HEK293 (cell line): Measurements from ENCODE around the gene ASGR2.

ENCODE experiments used
- CTCF ChIA-PET: fragments of 350-600 bp; formaldehyde crosslinking; extraction: SDS; loops from one replicate; lab custom pipeline; 2021; ENCODE audit warnings: antibody characterized with exemption; lab: Yijun Ruan, JAX
- POLR2A ChIA-PET: fragments of 300-600 bp; formaldehyde crosslinking; extraction: SDS; loops from one replicate; lab custom pipeline; 2020; ENCODE audit warnings: antibody characterized with exemption, inconsistent platforms; lab: Yijun Ruan, JAX
- H3K27ac ChIP-seq: fragments of 200-500 bp; sonication (Bioruptor generic); 2 replicates; pipeline ENCODE4 v1.5.1; 2014; ENCODE audit warnings: low read depth, low read length, control low read depth, inconsistent platforms; ENCODE audit errors: extremely low read depth
- H3K36me3 ChIP-seq, 2 experiments: fragments of 200-500 bp in 1 of 2; sonication (Bioruptor generic) in 1 of 2; 1 replicate in 1 of 2; 2 replicates in 1 of 2; pipeline ENCODE4 v1.5.1; 2014 to 2017; ENCODE audit warnings: inconsistent platforms in 2 of 2, low read length in 2 of 2; ENCODE audit not compliant: control insufficient read depth in 2 of 2, insufficient read depth in 1 of 2
- H3K4me1 ChIP-seq: fragments of 200-500 bp; sonication (Bioruptor generic); 2 replicates; pipeline ENCODE4 v1.5.1; 2014; ENCODE audit warnings: mild to moderate bottlenecking, low read length, inconsistent platforms; ENCODE audit not compliant: control insufficient read depth, insufficient read depth
- H3K4me3 ChIP-seq: 2 replicates; pipeline ENCODE4 v1.5.1; 2011; ENCODE audit warnings: low read depth, mild to moderate bottlenecking, control low read depth, low read length, moderate library complexity
- H3K9me3 ChIP-seq: fragments of 200-500 bp; sonication (Bioruptor generic); 2 replicates; pipeline ENCODE4 v1.5.1; 2014; ENCODE audit warnings: low read depth, low read length, inconsistent platforms; ENCODE audit not compliant: control insufficient read depth, insufficient read depth
- BCL11A ChIP-seq: fragments of 450-650 bp; formaldehyde crosslinking; IDR thresholded peaks from 2 replicates; pipeline ENCODE4 v1.5.1; 2016; ENCODE audit warnings: low read depth, missing biosample characterization, missing genetic modification characterization
- HOXA7 ChIP-seq: sonication (generic); formaldehyde crosslinking; IDR thresholded peaks from 2 replicates; pipeline ENCODE4 v1.8.1; 2022; ENCODE audit warnings: missing genetic modification reagents, borderline replicate concordance
- PRDM1 ChIP-seq: fragments of 450-650 bp; formaldehyde crosslinking; IDR thresholded peaks from 2 replicates; pipeline ENCODE4; 2016; ENCODE audit warnings: missing biosample characterization, missing genetic modification characterization
- REPIN1 ChIP-seq: fragments of 450-650 bp; formaldehyde crosslinking; IDR thresholded peaks from 2 replicates; pipeline ENCODE4 v1.5.1; 2017; ENCODE audit warnings: missing biosample characterization, missing genetic modification characterization, low read depth
- SALL2 ChIP-seq: fragments of 450-650 bp; formaldehyde crosslinking; IDR thresholded peaks from 2 replicates; pipeline ENCODE4 v1.5.0; 2017; ENCODE audit warnings: missing biosample characterization, mild to moderate bottlenecking, missing genetic modification characterization, borderline replicate concordance
- SP2 ChIP-seq: fragments of 450-650 bp; formaldehyde crosslinking; IDR thresholded peaks from 2 replicates; pipeline ENCODE4 v1.5.1; 2016; ENCODE audit warnings: missing biosample characterization, missing genetic modification characterization
- YY1 ChIP-seq: fragments of 450-650 bp; formaldehyde crosslinking; IDR thresholded peaks from 2 replicates; pipeline ENCODE4 v1.5.1; 2018; ENCODE audit warnings: missing biosample characterization, missing genetic modification characterization
- ZFP37 ChIP-seq: fragments of 450-650 bp; formaldehyde crosslinking; IDR thresholded peaks from 2 replicates; pipeline ENCODE4 v1.5.1; 2016; ENCODE audit warnings: missing biosample characterization, missing genetic modification characterization
- ZNF140 ChIP-seq: fragments of 450-650 bp; formaldehyde crosslinking; IDR thresholded peaks from 2 replicates; pipeline ENCODE4 v1.5.1; 2016; ENCODE audit warnings: missing biosample characterization, missing genetic modification characterization
- ZNF302 ChIP-seq: fragments of 450-650 bp; formaldehyde crosslinking; IDR thresholded peaks from 2 replicates; pipeline ENCODE4 v1.5.1; 2016; ENCODE audit warnings: missing biosample characterization, missing genetic modification characterization, low read depth
- ZNF404 ChIP-seq: fragments of 450-650 bp; formaldehyde crosslinking; IDR thresholded peaks from 2 replicates; pipeline ENCODE4 v1.5.1; 2017; ENCODE audit warnings: missing biosample characterization, missing genetic modification characterization
- ZNF510 ChIP-seq: fragments of 450-650 bp; formaldehyde crosslinking; IDR thresholded peaks from 2 replicates; pipeline ENCODE4 v1.5.1; 2018; ENCODE audit warnings: mild to moderate bottlenecking, missing genetic modification characterization, missing biosample characterization; ENCODE audit not compliant: insufficient replicate concordance
- ZNF521 ChIP-seq: fragments of 450-650 bp; formaldehyde crosslinking; IDR thresholded peaks from 2 replicates; pipeline ENCODE4 v1.5.1; 2017; ENCODE audit warnings: missing biosample characterization, mild to moderate bottlenecking, missing genetic modification characterization
- ZNF561 ChIP-seq: fragments of 450-650 bp; IDR thresholded peaks from 2 replicates; pipeline ENCODE4 v1.5.1; 2018; ENCODE audit warnings: missing biosample characterization, missing genetic modification characterization, borderline replicate concordance
- TF ChIP-seq, protein P1 (sequence below): fragments of 450-650 bp; formaldehyde crosslinking; IDR thresholded peaks from 2 replicates; pipeline ENCODE4 v1.5.1; 2017; ENCODE audit warnings: missing biosample characterization, mild to moderate bottlenecking, missing genetic modification characterization, moderate library complexity
- TF ChIP-seq, protein P2 (sequence below): fragments of 450-650 bp; formaldehyde crosslinking; IDR thresholded peaks from 2 replicates; pipeline ENCODE4 v1.5.1; 2017; ENCODE audit warnings: missing biosample characterization, missing genetic modification characterization
- TF ChIP-seq, protein P3 (sequence below): fragments of 450-650 bp; formaldehyde crosslinking; conservative IDR thresholded peaks from 2 replicates; pipeline ENCODE4 v1.5.1; 2016; ENCODE audit warnings: low read depth, missing biosample characterization, missing genetic modification characterization
- TF ChIP-seq, protein P4 (sequence below): fragments of 450-650 bp; formaldehyde crosslinking; IDR thresholded peaks from 2 replicates; pipeline ENCODE4 v1.5.1; 2016; ENCODE audit warnings: missing biosample characterization, missing genetic modification characterization
- TF ChIP-seq, protein P5 (sequence below): fragments of 450-650 bp; formaldehyde crosslinking; IDR thresholded peaks from 2 replicates; pipeline ENCODE4 v1.5.1; 2016; ENCODE audit warnings: missing biosample characterization, missing genetic modification characterization

The ASGR2 gene

DNA sequence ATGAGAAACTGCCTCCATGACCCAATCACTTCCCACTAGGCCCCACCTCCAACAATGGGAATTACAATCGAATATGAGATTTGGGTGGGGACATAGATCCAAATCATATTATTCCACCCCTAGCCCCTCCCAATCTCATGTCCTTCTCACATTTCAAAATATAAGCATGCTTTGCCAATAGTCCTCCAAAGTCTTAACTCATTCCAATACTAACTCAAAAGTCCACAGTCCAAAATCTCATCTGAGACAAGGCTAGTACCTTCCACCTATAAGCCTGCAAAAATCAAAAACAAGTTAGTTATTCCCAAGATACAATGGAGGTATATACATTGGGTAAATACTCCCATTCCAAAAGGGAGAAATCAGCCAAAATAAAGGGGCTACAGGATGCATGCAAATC is 47.4 kb downstream of the ASGR2 start:
- H3K9me3 ChIP-seq = no peaks in the 10 kb centered on the region
- H3K4me1 ChIP-seq = no peaks in the 10 kb centered on the region
- H3K27ac ChIP-seq = no peak overlapping the region
- no peaks in the 10 kb centered on the region for H3K36me3 ChIP-seq
- TF ChIP-seq ZNF140 (no peak), PRDM1 (tag by site-specific recombination) (no peak), ZNF510 (tag by site-specific recombination) (no peak), REPIN1 (tag by site-specific recombination) (no peak), ZNF302 (tag by site-specific recombination) (no peak), ZNF561 (tag by site-specific recombination) (no peak), HOXA7 (no peak), ZFP37 (tag by site-specific recombination) (no peak), BCL11A (no peak), SALL2 (tag by site-specific recombination) (no peak), ZNF404 (tag by site-specific recombination) (no peak), YY1 (tag by site-specific recombination) (no peak), SP2 (tag by site-specific recombination) (no peak), ZNF521 (no peak)
- TF ChIP-seq, protein P1, sequence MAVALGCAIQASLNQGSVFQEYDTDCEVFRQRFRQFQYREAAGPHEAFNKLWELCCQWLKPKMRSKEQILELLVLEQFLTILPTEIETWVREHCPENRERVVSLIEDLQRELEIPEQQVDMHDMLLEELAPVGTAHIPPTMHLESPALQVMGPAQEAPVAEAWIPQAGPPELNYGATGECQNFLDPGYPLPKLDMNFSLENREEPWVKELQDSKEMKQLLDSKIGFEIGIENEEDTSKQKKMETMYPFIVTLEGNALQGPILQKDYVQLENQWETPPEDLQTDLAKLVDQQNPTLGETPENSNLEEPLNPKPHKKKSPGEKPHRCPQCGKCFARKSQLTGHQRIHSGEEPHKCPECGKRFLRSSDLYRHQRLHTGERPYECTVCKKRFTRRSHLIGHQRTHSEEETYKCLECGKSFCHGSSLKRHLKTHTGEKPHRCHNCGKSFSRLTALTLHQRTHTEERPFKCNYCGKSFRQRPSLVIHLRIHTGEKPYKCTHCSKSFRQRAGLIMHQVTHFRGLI = no peak
- TF ChIP-seq, protein P2, sequence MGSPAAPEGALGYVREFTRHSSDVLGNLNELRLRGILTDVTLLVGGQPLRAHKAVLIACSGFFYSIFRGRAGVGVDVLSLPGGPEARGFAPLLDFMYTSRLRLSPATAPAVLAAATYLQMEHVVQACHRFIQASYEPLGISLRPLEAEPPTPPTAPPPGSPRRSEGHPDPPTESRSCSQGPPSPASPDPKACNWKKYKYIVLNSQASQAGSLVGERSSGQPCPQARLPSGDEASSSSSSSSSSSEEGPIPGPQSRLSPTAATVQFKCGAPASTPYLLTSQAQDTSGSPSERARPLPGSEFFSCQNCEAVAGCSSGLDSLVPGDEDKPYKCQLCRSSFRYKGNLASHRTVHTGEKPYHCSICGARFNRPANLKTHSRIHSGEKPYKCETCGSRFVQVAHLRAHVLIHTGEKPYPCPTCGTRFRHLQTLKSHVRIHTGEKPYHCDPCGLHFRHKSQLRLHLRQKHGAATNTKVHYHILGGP (tag by site-specific recombination) = no peak
- TF ChIP-seq, protein P3, sequence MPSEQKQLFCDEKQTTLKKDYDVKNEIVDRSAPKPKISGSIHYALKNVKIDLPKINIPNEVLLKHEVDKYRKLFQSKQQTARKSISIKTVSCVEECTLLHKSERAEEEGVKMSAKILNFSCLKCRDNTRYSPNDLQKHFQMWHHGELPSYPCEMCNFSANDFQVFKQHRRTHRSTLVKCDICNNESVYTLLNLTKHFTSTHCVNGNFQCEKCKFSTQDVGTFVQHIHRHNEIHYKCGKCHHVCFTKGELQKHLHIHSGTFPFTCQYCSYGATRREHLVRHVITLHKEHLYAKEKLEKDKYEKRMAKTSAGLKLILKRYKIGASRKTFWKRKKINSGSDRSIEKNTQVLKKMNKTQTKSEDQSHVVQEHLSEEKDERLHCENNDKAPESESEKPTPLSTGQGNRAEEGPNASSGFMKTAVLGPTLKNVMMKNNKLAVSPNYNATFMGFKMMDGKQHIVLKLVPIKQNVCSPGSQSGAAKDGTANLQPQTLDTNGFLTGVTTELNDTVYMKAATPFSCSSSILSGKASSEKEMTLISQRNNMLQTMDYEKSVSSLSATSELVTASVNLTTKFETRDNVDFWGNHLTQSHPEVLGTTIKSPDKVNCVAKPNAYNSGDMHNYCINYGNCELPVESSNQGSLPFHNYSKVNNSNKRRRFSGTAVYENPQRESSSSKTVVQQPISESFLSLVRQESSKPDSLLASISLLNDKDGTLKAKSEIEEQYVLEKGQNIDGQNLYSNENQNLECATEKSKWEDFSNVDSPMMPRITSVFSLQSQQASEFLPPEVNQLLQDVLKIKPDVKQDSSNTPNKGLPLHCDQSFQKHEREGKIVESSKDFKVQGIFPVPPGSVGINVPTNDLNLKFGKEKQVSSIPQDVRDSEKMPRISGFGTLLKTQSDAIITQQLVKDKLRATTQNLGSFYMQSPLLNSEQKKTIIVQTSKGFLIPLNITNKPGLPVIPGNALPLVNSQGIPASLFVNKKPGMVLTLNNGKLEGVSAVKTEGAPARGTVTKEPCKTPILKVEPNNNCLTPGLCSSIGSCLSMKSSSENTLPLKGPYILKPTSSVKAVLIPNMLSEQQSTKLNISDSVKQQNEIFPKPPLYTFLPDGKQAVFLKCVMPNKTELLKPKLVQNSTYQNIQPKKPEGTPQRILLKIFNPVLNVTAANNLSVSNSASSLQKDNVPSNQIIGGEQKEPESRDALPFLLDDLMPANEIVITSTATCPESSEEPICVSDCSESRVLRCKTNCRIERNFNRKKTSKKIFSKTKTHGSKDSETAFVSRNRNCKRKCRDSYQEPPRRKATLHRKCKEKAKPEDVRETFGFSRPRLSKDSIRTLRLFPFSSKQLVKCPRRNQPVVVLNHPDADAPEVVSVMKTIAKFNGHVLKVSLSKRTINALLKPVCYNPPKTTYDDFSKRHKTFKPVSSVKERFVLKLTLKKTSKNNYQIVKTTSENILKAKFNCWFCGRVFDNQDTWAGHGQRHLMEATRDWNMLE (tag by site-specific recombination) = no peak
- TF ChIP-seq, protein P4, sequence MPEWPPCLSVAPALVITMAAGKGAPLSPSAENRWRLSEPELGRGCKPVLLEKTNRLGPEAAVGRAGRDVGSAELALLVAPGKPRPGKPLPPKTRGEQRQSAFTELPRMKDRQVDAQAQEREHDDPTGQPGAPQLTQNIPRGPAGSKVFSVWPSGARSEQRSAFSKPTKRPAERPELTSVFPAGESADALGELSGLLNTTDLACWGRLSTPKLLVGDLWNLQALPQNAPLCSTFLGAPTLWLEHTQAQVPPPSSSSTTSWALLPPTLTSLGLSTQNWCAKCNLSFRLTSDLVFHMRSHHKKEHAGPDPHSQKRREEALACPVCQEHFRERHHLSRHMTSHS (tag by site-specific recombination) = no peak
- TF ChIP-seq, protein P5, sequence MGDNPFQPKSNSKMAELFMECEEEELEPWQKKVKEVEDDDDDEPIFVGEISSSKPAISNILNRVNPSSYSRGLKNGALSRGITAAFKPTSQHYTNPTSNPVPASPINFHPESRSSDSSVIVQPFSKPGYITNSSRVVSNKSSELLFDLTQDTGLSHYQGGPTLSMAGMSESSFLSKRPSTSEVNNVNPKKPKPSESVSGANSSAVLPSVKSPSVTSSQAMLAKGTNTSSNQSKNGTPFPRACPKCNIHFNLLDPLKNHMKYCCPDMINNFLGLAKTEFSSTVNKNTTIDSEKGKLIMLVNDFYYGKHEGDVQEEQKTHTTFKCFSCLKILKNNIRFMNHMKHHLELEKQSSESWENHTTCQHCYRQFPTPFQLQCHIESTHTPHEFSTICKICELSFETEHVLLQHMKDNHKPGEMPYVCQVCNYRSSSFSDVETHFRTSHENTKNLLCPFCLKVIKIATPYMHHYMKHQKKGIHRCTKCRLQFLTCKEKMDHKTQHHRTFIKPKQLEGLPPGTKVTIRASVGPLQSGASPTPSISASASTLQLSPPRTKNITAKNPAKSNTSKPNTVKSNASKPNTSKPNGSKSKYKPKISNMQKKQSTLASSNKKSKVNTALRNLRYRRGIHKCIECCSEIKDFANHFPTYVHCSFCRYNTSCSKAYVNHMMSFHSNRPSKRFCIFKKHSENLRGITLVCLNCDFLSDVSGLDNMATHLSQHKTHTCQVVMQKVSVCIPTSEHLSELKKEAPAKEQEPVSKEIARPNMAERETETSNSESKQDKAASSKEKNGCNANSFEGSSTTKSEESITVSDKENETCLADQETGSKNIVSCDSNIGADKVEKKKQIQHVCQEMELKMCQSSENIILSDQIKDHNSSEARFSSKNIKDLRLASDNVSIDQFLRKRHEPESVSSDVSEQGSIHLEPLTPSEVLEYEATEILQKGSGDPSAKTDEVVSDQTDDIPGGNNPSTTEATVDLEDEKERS (tag by site-specific recombination) = no peak
- ChIA-PET CTCF (no interaction called here), POLR2A (no interaction called here)
- no peak overlapping the region for H3K4me3 ChIP-seq
